ENCODE measurements around the gene PLXNB3. TPM values are rescaled to one million over a fixed set of nuclear protein-coding genes. Genes with fewer than 3 reads are reported as not detected.

Gene PLXNB3
- total RNA-seq, 1 donor from 2014 or later: 4.5 TPM

GRCh38 chrX:153731117-153731844 is 32.8 kb upstream of the PLXNB3 start:
- TF ChIP-seq, protein P1, sequence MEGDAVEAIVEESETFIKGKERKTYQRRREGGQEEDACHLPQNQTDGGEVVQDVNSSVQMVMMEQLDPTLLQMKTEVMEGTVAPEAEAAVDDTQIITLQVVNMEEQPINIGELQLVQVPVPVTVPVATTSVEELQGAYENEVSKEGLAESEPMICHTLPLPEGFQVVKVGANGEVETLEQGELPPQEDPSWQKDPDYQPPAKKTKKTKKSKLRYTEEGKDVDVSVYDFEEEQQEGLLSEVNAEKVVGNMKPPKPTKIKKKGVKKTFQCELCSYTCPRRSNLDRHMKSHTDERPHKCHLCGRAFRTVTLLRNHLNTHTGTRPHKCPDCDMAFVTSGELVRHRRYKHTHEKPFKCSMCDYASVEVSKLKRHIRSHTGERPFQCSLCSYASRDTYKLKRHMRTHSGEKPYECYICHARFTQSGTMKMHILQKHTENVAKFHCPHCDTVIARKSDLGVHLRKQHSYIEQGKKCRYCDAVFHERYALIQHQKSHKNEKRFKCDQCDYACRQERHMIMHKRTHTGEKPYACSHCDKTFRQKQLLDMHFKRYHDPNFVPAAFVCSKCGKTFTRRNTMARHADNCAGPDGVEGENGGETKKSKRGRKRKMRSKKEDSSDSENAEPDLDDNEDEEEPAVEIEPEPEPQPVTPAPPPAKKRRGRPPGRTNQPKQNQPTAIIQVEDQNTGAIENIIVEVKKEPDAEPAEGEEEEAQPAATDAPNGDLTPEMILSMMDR (IDR thresholded peaks at IDR 0.05; ENCODE audit: insufficient read depth, low read length, severe bottlenecking): no peak
- no peaks in the 10 kb centered on the region for H3K27me3 ChIP-seq (ENCODE audit: control insufficient read depth, insufficient read depth, low read length)
- H3K4me3 ChIP-seq (ENCODE audit: low read depth, low read length): no peak overlapping the region
- no peak for FAIRE-seq
- H3K36me3 ChIP-seq (ENCODE audit: control insufficient read depth, insufficient read depth, low read length): no peaks in the 10 kb centered on the region
- no peak for DNase-seq (ENCODE audit: low read depth)

GRCh38 chrX:153731845-153732215 is 32.2 kb upstream of the PLXNB3 start:
- DNase-seq (ENCODE audit: low read depth) (no peak), FAIRE-seq (no peak)
- H3K27me3 ChIP-seq (ENCODE audit: control insufficient read depth, insufficient read depth, low read length): no peaks in the 10 kb centered on the region
- H3K36me3 ChIP-seq (ENCODE audit: control insufficient read depth, insufficient read depth, low read length): no peaks in the 10 kb centered on the region
- TF ChIP-seq, protein P1 (IDR thresholded peaks at IDR 0.05; ENCODE audit: insufficient read depth, low read length, severe bottlenecking): no peak
- no peak overlapping the region for H3K4me3 ChIP-seq (ENCODE audit: low read depth, low read length)

- FAIRE-seq (no peak), DNase-seq (ENCODE audit: low read depth) (peak; percentile 13)
- no peaks in the 10 kb centered on the region for H3K27me3 ChIP-seq (ENCODE audit: control insufficient read depth, insufficient read depth, low read length)
- H3K4me3 ChIP-seq (ENCODE audit: low read depth, low read length): no peak overlapping the region
- H3K36me3 ChIP-seq (ENCODE audit: control insufficient read depth, insufficient read depth, low read length): no peaks in the 10 kb centered on the region
- TF ChIP-seq, protein P1 (IDR thresholded peaks at IDR 0.05; ENCODE audit: insufficient read depth, low read length, severe bottlenecking): no peak
Measured at GRCh38 chrX:153732401-153732800, 31.6 kb upstream of the PLXNB3 start.

GRCh38 chrX:153733651-153734240 is 30.3 kb upstream of the PLXNB3 start:
- TF ChIP-seq, protein P1 (IDR thresholded peaks at IDR 0.05; ENCODE audit: insufficient read depth, low read length, severe bottlenecking): no peak
- DNase-seq (ENCODE audit: low read depth) (no peak), FAIRE-seq (no peak)
- H3K4me3 ChIP-seq (ENCODE audit: low read depth, low read length): no peak overlapping the region
- no peaks in the 10 kb centered on the region for H3K36me3 ChIP-seq (ENCODE audit: control insufficient read depth, insufficient read depth, low read length)
- no peaks in the 10 kb centered on the region for H3K27me3 ChIP-seq (ENCODE audit: control insufficient read depth, insufficient read depth, low read length)

GRCh38 chrX:153734871-153735270 is 29.2 kb upstream of the PLXNB3 start:
- TF ChIP-seq, protein P1 (IDR thresholded peaks at IDR 0.05; ENCODE audit: insufficient read depth, low read length, severe bottlenecking): no peak
- DNase-seq (ENCODE audit: low read depth): no peak
- no peaks in the 10 kb centered on the region for H3K36me3 ChIP-seq (ENCODE audit: control insufficient read depth, insufficient read depth, low read length)
- no peak overlapping the region for H3K4me3 ChIP-seq (ENCODE audit: low read depth, low read length)
- H3K27me3 ChIP-seq (ENCODE audit: control insufficient read depth, insufficient read depth, low read length): no peaks in the 10 kb centered on the region
- FAIRE-seq: no peak
